Activated CD8-positive, alpha-beta memory T cell treated with anti-CD3 and anti-CD28 coated beads for 36 hours (primary cell): ENCODE measurements around the gene TRIM41. TPM values are rescaled to one million over a fixed set of nuclear protein-coding genes. Genes with fewer than 3 reads are reported as not detected.

Source experiments
- CTCF ChIA-PET: fragments of 350-600 bp; sonication (Branson Sonifier 250); formaldehyde crosslinking; loops from one replicate; lab custom pipeline; 2021; ENCODE audit warnings: antibody characterized with exemption; lab: Charles Lee
- POLR2A ChIA-PET: fragments of 350-600 bp; sonication (Branson Sonifier 250); formaldehyde crosslinking; loops from one replicate; lab custom pipeline; 2021; ENCODE audit warnings: antibody characterized with exemption; lab: Charles Lee
- total RNA-seq, 2 experiments: library from RNA; stranded (reverse); gene quantifications; one replicate each; pipeline ENCODE4 v1.2.3, GENCODE V29; 2021

TRIM41 gene
- total RNA-seq, 2 experiments from 2014 or later = 36.5 to 38.6 TPM

GRCh38 chr5:181189962-181190710, 32.9 kb upstream of the TRIM41 start:
- POLR2A ChIA-PET = interaction anchor here (0.5 to 2.8 kb wide), 11 partner anchors 15 to 383 kb away, joined by 3 to 26 read pairs (median 4); partner anchors contain the start of genes RACK1, TRIM41 and TRIM7

GRCh38 chr5:181190711-181191525, 32.2 kb upstream of the TRIM41 start:
- ChIA-PET POLR2A (interaction anchor here (0.6 to 2.8 kb wide), 12 partner anchors 13 to 71 kb away, joined by 3 to 26 read pairs (median 5); partner anchors contain the start of genes TRIM41, TRIM52 and TRIM7), CTCF (interaction anchor here (0.9 to 7.2 kb wide), 6 partner anchors 14 to 70 kb away, joined by 3 to 94 read pairs (median 8); partner anchors contain the start of genes RACK1, TRIM41, TRIM52 and TRIM7)

More at GRCh38 chr5:181189962-181190710, 32.9 kb upstream of the TRIM41 start:
- CTCF ChIA-PET = interaction anchor here (0.6 to 7.2 kb wide), 9 partner anchors 15 to 71 kb away, joined by 3 to 94 read pairs (median 5); partner anchors contain the start of genes RACK1, TRIM41, TRIM52 and TRIM7

- CTCF ChIA-PET = interaction anchor here (0.7 to 7.2 kb wide), 3 partner anchors 8 to 80 kb away, joined by 3 to 94 read pairs (median 3); partner anchors contain the start of gene TRIM7
- POLR2A ChIA-PET = interaction anchor here (0.6 to 2.6 kb wide), 11 partner anchors 12 to 70 kb away, joined by 3 to 18 read pairs (median 4); partner anchors contain the start of genes TRIM52 and TRIM7
Measured at GRCh38 chr5:181191526-181192336, 31.4 kb upstream of the TRIM41 start.

- ChIA-PET POLR2A (interaction anchor here (0.6 to 2.6 kb wide), 7 partner anchors 12 to 68 kb away, joined by 3 to 18 read pairs (median 4); partner anchors contain the start of genes TRIM52 and TRIM7), CTCF (interaction anchor here (0.7 to 7.2 kb wide), 3 partner anchors 8 to 79 kb away, joined by 3 to 94 read pairs (median 3); partner anchors contain the start of gene TRIM7)
Measured at GRCh38 chr5:181192337-181193046, 30.6 kb upstream of the TRIM41 start.

GRCh38 chr5:181193656-181194055, 29.4 kb upstream of the TRIM41 start:
- CTCF ChIA-PET = interaction anchor here (0.7 kb wide), 1 partner anchor 13 kb away, joined by 3 read pairs; no protein-coding TSS in a partner anchor
- POLR2A ChIA-PET = no interaction called here

- CTCF ChIA-PET = interaction anchor here (0.7 kb wide), 1 partner anchor 12 kb away, joined by 3 read pairs; no protein-coding TSS in a partner anchor
- POLR2A ChIA-PET = no interaction called here
Measured at GRCh38 chr5:181194489-181195248, 28.4 kb upstream of the TRIM41 start.

- CTCF ChIA-PET = no interaction called here
- POLR2A ChIA-PET = no interaction called here
Measured at GRCh38 chr5:181195249-181195761, 27.8 kb upstream of the TRIM41 start.

- CTCF ChIA-PET = interaction anchor here (1.2 to 1.9 kb wide), 2 partner anchors 12 to 13 kb away, joined by 4 read pairs; no protein-coding TSS in a partner anchor
- POLR2A ChIA-PET = no interaction called here
Measured at GRCh38 chr5:181197326-181197951, 25.6 kb upstream of the TRIM41 start.

GRCh38 chr5:181198106-181198685, 24.9 kb upstream of the TRIM41 start:
- CTCF ChIA-PET = interaction anchor here (1.9 kb wide), 1 partner anchor 13 kb away, joined by 4 read pairs; no protein-coding TSS in a partner anchor
- POLR2A ChIA-PET = no interaction called here

- CTCF ChIA-PET = interaction anchor here (1.9 kb wide), 1 partner anchor 14 kb away, joined by 4 read pairs; no protein-coding TSS in a partner anchor
- POLR2A ChIA-PET = no interaction called here
Measured at GRCh38 chr5:181198905-181199519, 24.1 kb upstream of the TRIM41 start.

GRCh38 chr5:181199881-181200638, 23.0 kb upstream of the TRIM41 start:
- POLR2A ChIA-PET = no interaction called here

GRCh38 chr5:181200816-181201215, 22.3 kb upstream of the TRIM41 start:
- ChIA-PET POLR2A (no interaction called here), CTCF (interaction anchor here (1.3 kb wide), 1 partner anchor 9 kb away, joined by 3 read pairs; no protein-coding TSS in a partner anchor)

More at GRCh38 chr5:181199881-181200638, 23.0 kb upstream of the TRIM41 start:
- CTCF ChIA-PET = interaction anchor here (1.3 kb wide), 1 partner anchor 8 kb away, joined by 3 read pairs; no protein-coding TSS in a partner anchor

- ChIA-PET CTCF (interaction anchor here (0.9 to 7.2 kb wide), 2 partner anchors 13 to 19 kb away, joined by 3 to 94 read pairs; no protein-coding TSS in a partner anchor), POLR2A (interaction anchor here (2.5 kb wide), 1 partner anchor 11 kb away, joined by 17 read pairs; no protein-coding TSS in a partner anchor)
Measured at GRCh38 chr5:181203093-181203711, 19.9 kb upstream of the TRIM41 start.

GRCh38 chr5:181203777-181204112, 19.3 kb upstream of the TRIM41 start:
- ChIA-PET CTCF (interaction anchor here (0.9 to 7.2 kb wide), 2 partner anchors 14 to 18 kb away, joined by 3 to 94 read pairs; no protein-coding TSS in a partner anchor), POLR2A (interaction anchor here (2.5 kb wide), 1 partner anchor 12 kb away, joined by 17 read pairs; no protein-coding TSS in a partner anchor)
